Spleen (tissue), 7 donors: ENCODE results near the gene AFF1.

Experiments used
- CTCF ChIP-seq, 11 experiments: fragments of 200-600 bp in 7 of 11; fragments of 450-650 bp in 4 of 11; sonication (generic) in 4 of 11; IDR thresholded peaks in 8 of 11; conservative IDR thresholded peaks in 3 of 11; 1 replicate in 7 of 11; 2 replicates in 4 of 11; pipeline versions ENCODE4 v1.4.0 to v1.8.0; 2016 to 2021; ENCODE audit warnings: antibody characterized with exemption in 11 of 11, inconsistent platforms in 4 of 11, mild to moderate bottlenecking in 1 of 11
- POLR2A ChIP-seq, 3 donors: fragments of 450-650 bp; IDR thresholded peaks; one replicate each; pipeline ENCODE4 v1.5.1; 2017; ENCODE audit warnings: antibody characterized with exemption in 3 of 3, mild to moderate bottlenecking in 1 of 3
- POLR2AphosphoS5 ChIP-seq, 3 donors: sonication (generic); formaldehyde crosslinking; IDR thresholded peaks; one replicate each; pipeline ENCODE4 v1.5.1; 2017; ENCODE audit warnings: antibody characterized with exemption in 3 of 3
- donor health status: DM: no; HTN: no; CAD: no; lungs with moderate emphysema.
- donor health status: DM: no; HTN: no; CAD: no.
- donor health status: DM: no; HTN: no; CAD: no.

GRCh38 chr4:87129681-87130080 lies 194.9 kb downstream of the AFF1 start:
- no peak for TF ChIP-seq POLR2A (IDR thresholded peaks at IDR 0.05)
- TF ChIP-seq CTCF (IDR thresholded peaks at IDR 0.05 in 8 of 11, conservative IDR thresholded peaks at IDR 0.05 in 3 of 11): no peak
- no peak for TF ChIP-seq POLR2AphosphoS5 (IDR thresholded peaks at IDR 0.05)
